Measurements from ENCODE around the gene SECISBP2.

The SECISBP2 gene

DNA sequence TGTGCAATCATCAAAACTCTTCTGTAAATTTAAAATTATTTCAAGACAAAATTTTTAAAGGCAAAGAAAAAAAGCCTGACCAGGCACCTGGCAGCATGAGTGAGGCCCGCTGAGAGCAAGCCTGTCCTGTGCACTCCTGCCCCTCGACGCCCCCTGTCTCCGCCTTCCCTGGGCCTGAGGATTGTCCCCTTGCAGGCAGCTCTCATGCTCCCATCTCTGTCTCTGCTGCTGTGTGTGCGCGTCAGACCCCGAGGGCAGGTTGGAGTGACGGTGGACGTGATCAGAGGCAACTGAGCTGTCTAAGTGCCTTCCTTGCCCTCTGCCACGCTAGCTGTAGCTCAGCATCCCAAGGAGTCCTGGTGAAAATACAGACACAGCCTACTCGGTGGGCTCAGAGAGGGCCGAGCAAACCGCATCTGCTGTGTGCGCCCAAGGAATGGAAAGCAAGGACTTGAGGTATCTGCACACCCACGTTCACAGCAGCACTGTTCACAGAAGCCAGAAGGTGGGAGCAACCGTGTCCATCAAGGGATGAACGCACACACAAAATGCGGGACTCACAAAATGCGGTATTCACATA is 65.5 kb downstream of the SECISBP2 start:
- TF ChIP-seq, protein P1, sequence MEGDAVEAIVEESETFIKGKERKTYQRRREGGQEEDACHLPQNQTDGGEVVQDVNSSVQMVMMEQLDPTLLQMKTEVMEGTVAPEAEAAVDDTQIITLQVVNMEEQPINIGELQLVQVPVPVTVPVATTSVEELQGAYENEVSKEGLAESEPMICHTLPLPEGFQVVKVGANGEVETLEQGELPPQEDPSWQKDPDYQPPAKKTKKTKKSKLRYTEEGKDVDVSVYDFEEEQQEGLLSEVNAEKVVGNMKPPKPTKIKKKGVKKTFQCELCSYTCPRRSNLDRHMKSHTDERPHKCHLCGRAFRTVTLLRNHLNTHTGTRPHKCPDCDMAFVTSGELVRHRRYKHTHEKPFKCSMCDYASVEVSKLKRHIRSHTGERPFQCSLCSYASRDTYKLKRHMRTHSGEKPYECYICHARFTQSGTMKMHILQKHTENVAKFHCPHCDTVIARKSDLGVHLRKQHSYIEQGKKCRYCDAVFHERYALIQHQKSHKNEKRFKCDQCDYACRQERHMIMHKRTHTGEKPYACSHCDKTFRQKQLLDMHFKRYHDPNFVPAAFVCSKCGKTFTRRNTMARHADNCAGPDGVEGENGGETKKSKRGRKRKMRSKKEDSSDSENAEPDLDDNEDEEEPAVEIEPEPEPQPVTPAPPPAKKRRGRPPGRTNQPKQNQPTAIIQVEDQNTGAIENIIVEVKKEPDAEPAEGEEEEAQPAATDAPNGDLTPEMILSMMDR (IDR thresholded peaks at IDR 0.05; ENCODE audit: extremely low read depth, missing control alignments), result no peak
- no peak for DNase-seq (ENCODE audit: low spot score)

DNA sequence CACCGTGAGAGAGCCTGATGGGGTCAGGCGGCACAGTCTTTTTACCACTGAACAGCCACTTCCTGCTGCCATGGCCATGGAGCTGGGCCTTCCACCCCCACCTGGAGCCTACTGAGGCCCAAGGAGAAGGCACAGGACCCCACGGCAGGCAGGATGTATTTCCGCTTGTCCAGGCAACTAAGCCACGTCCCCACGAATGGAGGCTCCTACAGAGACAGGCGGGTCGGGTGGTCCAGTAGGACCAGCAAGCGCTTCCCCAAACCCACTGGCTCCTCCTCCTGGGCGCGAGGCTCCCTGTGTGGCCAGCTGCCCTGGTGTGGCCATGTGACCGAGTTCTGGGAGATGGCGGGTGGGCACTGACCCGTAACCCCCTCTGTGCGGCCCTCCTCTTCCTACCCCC is 66.5 kb downstream of the SECISBP2 start:
- no peak for DNase-seq (ENCODE audit: low spot score)
- TF ChIP-seq, protein P1 (IDR thresholded peaks at IDR 0.05; ENCODE audit: extremely low read depth, missing control alignments), result no peak

- TF ChIP-seq, protein P1 (IDR thresholded peaks at IDR 0.05; ENCODE audit: extremely low read depth, missing control alignments), result no peak
- DNase-seq (ENCODE audit: low spot score), result no peak
Observed at GRCh38 chr9:89386206-89386605, 67.9 kb downstream of the SECISBP2 start.

DNA sequence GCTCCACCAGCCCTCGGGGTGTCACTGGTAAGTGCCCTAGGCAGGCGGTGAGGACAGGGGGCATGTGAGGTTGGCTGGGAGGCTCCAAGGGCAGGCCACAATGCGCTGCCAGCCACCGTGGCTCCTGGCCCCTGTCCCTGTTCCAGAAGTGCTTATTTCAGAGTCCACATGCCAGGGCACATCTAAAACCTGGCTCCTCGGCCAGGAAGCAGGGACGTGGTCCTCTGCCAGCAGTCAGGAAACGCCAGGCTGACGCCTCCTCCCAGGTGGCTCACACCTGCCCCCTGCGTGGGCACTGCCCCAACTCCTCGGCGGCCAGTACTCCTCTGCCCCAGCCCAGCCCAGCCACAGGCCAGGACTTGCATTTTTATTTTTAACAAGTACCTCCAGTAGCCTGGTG is 68.5 kb downstream of the SECISBP2 start:
- no peak for DNase-seq (ENCODE audit: low spot score)
- TF ChIP-seq, protein P1 (IDR thresholded peaks at IDR 0.05; ENCODE audit: extremely low read depth, missing control alignments), result no peak

DNA sequence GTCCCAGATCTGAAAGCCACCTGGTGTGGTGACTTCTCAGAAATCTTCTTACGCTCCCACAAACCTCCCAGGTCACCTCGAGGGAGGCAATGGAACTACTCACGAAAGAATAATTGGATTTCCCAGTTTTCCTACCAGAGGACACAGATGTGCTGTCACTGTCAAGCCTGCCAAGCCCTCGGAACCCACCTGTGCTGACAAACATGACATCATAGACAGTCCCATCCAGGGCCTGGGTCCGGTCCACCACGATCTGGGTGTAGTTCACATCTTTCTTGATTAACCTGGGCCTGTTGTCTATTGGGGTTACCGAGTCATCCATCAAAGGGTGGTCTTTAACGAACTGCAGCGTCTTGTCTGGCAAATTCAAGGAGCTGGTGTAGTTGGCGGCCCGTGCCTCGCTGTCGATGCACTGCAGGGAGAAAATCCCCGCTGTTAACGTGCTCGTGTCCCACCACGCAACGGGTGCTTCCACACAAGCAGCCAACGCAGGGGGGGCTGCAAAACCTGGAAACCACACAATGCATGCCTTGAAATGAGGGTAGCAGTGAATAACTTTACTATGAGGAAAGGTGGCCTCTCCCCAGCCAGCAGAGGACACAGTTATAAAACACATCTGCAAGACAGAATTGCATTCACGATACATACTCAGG is 69.0 kb downstream of the SECISBP2 start:
- TF ChIP-seq, protein P1 (IDR thresholded peaks at IDR 0.05; ENCODE audit: extremely low read depth, missing control alignments), result no peak
- DNase-seq (ENCODE audit: low spot score), result no peak

DNA sequence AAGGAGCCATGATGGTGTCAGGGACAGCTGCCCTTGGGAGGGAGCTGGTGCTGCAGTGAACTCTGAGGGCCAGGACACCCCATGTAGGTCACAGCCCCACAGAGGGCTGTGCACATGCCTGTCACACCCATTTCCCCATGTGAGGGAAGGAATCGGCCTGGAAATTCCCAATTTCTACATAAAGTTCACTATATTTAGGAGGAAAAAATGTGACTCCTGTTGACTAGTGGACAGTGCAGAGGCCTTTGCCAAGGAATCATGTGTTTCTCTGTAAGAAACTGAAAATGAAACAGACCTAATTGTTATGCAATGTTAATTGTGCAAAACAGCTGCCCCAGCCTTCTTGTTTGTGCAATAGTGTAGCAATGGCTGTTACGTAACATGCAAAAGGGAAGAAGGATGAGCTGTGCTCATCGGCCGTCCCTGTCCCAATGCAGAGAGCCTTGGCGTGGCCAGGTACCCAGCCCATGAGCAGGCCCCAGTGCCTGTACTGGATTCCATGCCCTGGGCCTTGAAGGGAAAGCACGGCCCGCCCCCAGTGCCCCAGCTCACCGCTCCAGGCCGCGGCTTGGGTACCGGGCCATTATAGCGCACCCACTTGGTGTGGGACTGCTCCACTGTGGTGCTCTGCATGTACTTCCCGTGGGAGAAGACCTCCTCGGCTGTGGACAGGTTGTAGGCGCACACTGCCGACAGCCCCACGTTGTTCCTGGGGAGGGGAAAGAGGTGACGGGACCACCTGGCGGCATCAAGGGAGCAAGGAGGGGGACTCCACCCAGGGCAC is 70.0 kb downstream of the SECISBP2 start:
- TF ChIP-seq, protein P1 (IDR thresholded peaks at IDR 0.05; ENCODE audit: extremely low read depth, missing control alignments), result no peak
- no peak for DNase-seq (ENCODE audit: low spot score)

GRCh38 chr9:89388868-89389177 is 70.5 kb downstream of the SECISBP2 start:
- TF ChIP-seq, protein P1 (IDR thresholded peaks at IDR 0.05; ENCODE audit: extremely low read depth, missing control alignments), result no peak
- DNase-seq (ENCODE audit: low spot score), result no peak
